Mesenchymal stem cell (in vitro differentiated cells and primary cell): ENCODE results near the gene SLC9A3.
A peak's percentile ranks its signal among the peaks of the same experiment; 100 is the strongest.

Experiments
- DNase-seq: peaks from one replicate; pipeline ENCODE4 v3.0.0-alpha.2; 2013
- H2AFZ ChIP-seq: one replicate; pipeline ENCODE4 v1.6.1; 2013; ENCODE audit warnings: low read depth, mild to moderate bottlenecking, control low read depth, inconsistent platforms, low read length, moderate library complexity
- H2AK5ac ChIP-seq: 2 replicates; pipeline ENCODE4 v1.6.1; 2013; ENCODE audit warnings: low read length, moderate library complexity, mild to moderate bottlenecking, inconsistent platforms; ENCODE audit not compliant: severe bottlenecking
- H2BK120ac ChIP-seq: one replicate; pipeline ENCODE4 v1.6.1; 2013; ENCODE audit warnings: low read depth, mild to moderate bottlenecking, inconsistent platforms, low read length, moderate library complexity
- H2BK12ac ChIP-seq, 2 experiments: one replicate each; pipeline ENCODE4 v1.6.1; 2013; ENCODE audit warnings: inconsistent platforms in 2 of 2, low read length in 2 of 2, mild to moderate bottlenecking in 2 of 2, moderate library complexity in 2 of 2, control low read depth in 1 of 2
- H2BK15ac ChIP-seq: one replicate; pipeline ENCODE4 v1.6.1; 2013; ENCODE audit warnings: mild to moderate bottlenecking, low read depth, inconsistent platforms; ENCODE audit not compliant: poor library complexity, severe bottlenecking
- H2BK5ac ChIP-seq: 2 replicates; pipeline ENCODE4 v1.6.1; 2013; ENCODE audit warnings: low read depth, mild to moderate bottlenecking, low read length, control low read depth, inconsistent platforms; ENCODE audit not compliant: poor library complexity, severe bottlenecking
- H3K14ac ChIP-seq, 2 experiments: one replicate each; pipeline ENCODE4 v1.6.1; 2013; ENCODE audit warnings: inconsistent platforms in 2 of 2, low read length in 2 of 2, control low read depth in 1 of 2, mild to moderate bottlenecking in 1 of 2, moderate library complexity in 1 of 2
- H3K18ac ChIP-seq, 2 experiments: one replicate each; pipeline ENCODE4 v1.6.1; 2013; ENCODE audit warnings: inconsistent platforms in 2 of 2, low read length in 2 of 2, control low read depth in 1 of 2, low read depth in 1 of 2, mild to moderate bottlenecking in 1 of 2
- H3K23ac ChIP-seq, 2 experiments: one replicate each; pipeline ENCODE4 v1.6.1; 2013; ENCODE audit warnings: inconsistent platforms in 2 of 2, low read length in 2 of 2, mild to moderate bottlenecking in 2 of 2, moderate library complexity in 2 of 2, control low read depth in 1 of 2
- H3K27ac ChIP-seq: 2 replicates; pipeline ENCODE4 v1.5.1; 2013; ENCODE audit warnings: mild to moderate bottlenecking, moderate library complexity, low read length, control low read depth, inconsistent platforms; ENCODE audit not compliant: poor library complexity, severe bottlenecking
- H3K27me3 ChIP-seq, 2 experiments: 2 replicates each; pipeline versions ENCODE4 v1.6.1 to v1.7.0; 2013; ENCODE audit warnings: low read length in 2 of 2, mild to moderate bottlenecking in 2 of 2, moderate library complexity in 2 of 2, control low read depth in 1 of 2, inconsistent platforms in 1 of 2; ENCODE audit not compliant: control insufficient read depth in 1 of 2, insufficient read depth in 1 of 2
- H3K36me3 ChIP-seq, 2 experiments: 2 replicates each; pipeline versions ENCODE4 v1.6.1 to v1.7.0; 2013; ENCODE audit warnings: low read length in 2 of 2, control low read depth in 1 of 2, inconsistent platforms in 1 of 2, low read depth in 1 of 2, mild to moderate bottlenecking in 1 of 2; ENCODE audit not compliant: insufficient read depth in 2 of 2, control insufficient read depth in 1 of 2
- H3K4ac ChIP-seq, 2 experiments: one replicate each; pipeline ENCODE4 v1.6.1; 2013; ENCODE audit warnings: inconsistent platforms in 2 of 2, low read length in 2 of 2, mild to moderate bottlenecking in 2 of 2, moderate library complexity in 2 of 2, control low read depth in 1 of 2, low read depth in 1 of 2
- H3K4me1 ChIP-seq: 2 replicates; pipeline ENCODE4 v1.6.1; 2013; ENCODE audit warnings: low read depth, low read length, control low read depth; ENCODE audit not compliant: control insufficient read depth, insufficient read depth
- H3K4me2 ChIP-seq: 2 replicates; pipeline ENCODE4 v1.6.1; 2013; ENCODE audit warnings: low read length, mild to moderate bottlenecking, inconsistent platforms; ENCODE audit not compliant: poor library complexity, severe bottlenecking
- H3K4me3 ChIP-seq, 2 experiments: 2 replicates each; pipeline versions ENCODE4 v1.5.1 to v1.7.0; 2013; ENCODE audit warnings: low read length in 2 of 2, mild to moderate bottlenecking in 2 of 2, control low read depth in 1 of 2, low read depth in 1 of 2; ENCODE audit not compliant: insufficient read depth in 1 of 2
- H3K79me1 ChIP-seq: replicated peaks from 2 replicates; pipeline ENCODE4 v1.6.1; 2013; ENCODE audit warnings: mild to moderate bottlenecking, control low read depth, low read length, inconsistent platforms; ENCODE audit not compliant: poor library complexity, severe bottlenecking
- H3K9ac ChIP-seq: 2 replicates; pipeline ENCODE4 v1.7.0; 2013; ENCODE audit warnings: mild to moderate bottlenecking, low read length, moderate library complexity
- H3K9me3 ChIP-seq: 2 replicates; pipeline ENCODE4 v1.7.0; 2013; ENCODE audit warnings: mild to moderate bottlenecking, low read length; ENCODE audit not compliant: control insufficient read depth
- H4K8ac ChIP-seq: one replicate; pipeline ENCODE4 v1.6.1; 2013; ENCODE audit warnings: inconsistent platforms, mild to moderate bottlenecking, low read length, moderate library complexity
- H4K91ac ChIP-seq: one replicate; pipeline ENCODE4 v1.6.1; 2013; ENCODE audit warnings: mild to moderate bottlenecking, low read length, inconsistent platforms
- WGBS: methylation state at CpG from one replicate; pipeline ENCODE4 v1.1.7; 2013; ENCODE audit warnings: mixed read lengths; 5-methylcytosine and 5-hydroxymethylcytosine counted together

SLC9A3 gene

DNA sequence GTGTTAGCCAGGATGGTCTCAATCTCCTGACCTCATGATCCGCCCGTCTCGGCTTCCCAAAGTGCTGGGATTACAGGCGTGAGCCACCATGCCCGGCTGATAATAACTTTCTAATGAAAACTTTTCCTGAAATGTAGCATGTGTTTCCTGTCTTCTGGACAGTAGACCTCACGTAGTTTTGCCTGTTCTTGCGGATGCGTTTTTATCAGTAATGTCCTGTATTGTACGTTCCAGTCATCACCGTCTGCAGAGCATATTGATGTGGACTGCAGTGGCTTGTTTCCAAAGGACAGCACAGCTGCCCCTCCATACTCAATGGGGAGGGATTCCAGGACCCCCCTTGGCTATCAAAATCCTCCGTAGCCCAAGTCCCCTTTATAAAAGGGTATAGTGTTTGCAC, 68.4 kb downstream of the SLC9A3 start:
- H3K27me3 ChIP-seq, result no peaks in the 10 kb centered on the region
- H4K8ac ChIP-seq, result no peak overlapping the region
- peaks cover 58 to 93% of the 10 kb centered on the region in 2 experiments for H3K36me3 ChIP-seq
- no peak overlapping the region for H2BK15ac ChIP-seq
- no peak overlapping the region for H3K4me2 ChIP-seq
- 100% methylated on average over 10 of the region's 11 CpGs for WGBS
- DNase-seq, result no peak
- H3K4me3 ChIP-seq, result no peak overlapping the region
- H3K9ac ChIP-seq, result no peak overlapping the region
- no peak overlapping the region for H2BK120ac ChIP-seq
- no peak overlapping the region for H3K23ac ChIP-seq
- no peak overlapping the region for H3K14ac ChIP-seq
- H3K4me1 ChIP-seq, result peaks cover 5% of the 10 kb centered on the region
- H2AFZ ChIP-seq, result no peak overlapping the region
- H2AK5ac ChIP-seq, result no peak overlapping the region
- H3K79me1 ChIP-seq, result peaks cover 55% of the 10 kb centered on the region
- H2BK12ac ChIP-seq, result no peak overlapping the region
- no peak overlapping the region for H3K18ac ChIP-seq
- H3K9me3 ChIP-seq, result peaks cover 26% of the 10 kb centered on the region
- no peak overlapping the region for H3K4ac ChIP-seq
- H4K91ac ChIP-seq, result no peak overlapping the region
- no peak overlapping the region for H3K27ac ChIP-seq
- no peak overlapping the region for H2BK5ac ChIP-seq

DNA sequence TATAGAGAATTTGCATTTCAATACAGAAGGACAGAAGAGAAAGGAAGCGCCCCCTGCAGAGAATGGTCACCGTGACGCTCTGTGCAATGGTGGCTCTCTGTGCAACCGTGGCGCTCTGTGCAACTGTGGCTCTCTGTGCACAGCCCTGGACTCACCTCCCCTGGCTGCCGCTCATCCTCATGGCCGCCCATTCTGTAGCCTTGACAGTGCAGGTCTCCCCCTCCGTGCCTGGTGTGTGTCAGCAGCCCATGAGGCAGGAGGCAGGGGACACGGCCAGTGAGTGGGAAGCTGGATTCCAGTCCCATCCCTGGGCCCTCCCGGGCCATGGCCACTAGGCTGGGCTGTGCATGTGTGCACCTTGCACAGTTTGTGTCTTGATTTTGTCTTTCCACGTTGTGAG, 69.3 kb downstream of the SLC9A3 start:
- H2BK5ac ChIP-seq, result no peak overlapping the region
- H2BK15ac ChIP-seq, result no peak overlapping the region
- H4K8ac ChIP-seq, result peak overlapping the region; percentile 30
- no peak overlapping the region for H4K91ac ChIP-seq
- no peak overlapping the region for H3K14ac ChIP-seq
- no peak for DNase-seq
- WGBS, result 94% methylated on average over 11 of the region's 11 CpGs
- H2BK120ac ChIP-seq, result no peak overlapping the region
- no peak overlapping the region for H3K9ac ChIP-seq
- no peak overlapping the region for H3K27ac ChIP-seq
- peaks cover 51% of the 10 kb centered on the region for H3K79me1 ChIP-seq
- no peak overlapping the region for H2AK5ac ChIP-seq
- H3K4me1 ChIP-seq, result peaks cover 5% of the 10 kb centered on the region
- H3K4ac ChIP-seq, result no peak overlapping the region
- H3K4me3 ChIP-seq, result no peak overlapping the region
- H3K18ac ChIP-seq, result no peak overlapping the region
- H3K23ac ChIP-seq, result no peak overlapping the region
- H3K36me3 ChIP-seq, result peaks cover 52 to 92% of the 10 kb centered on the region in 2 experiments
- H2AFZ ChIP-seq, result no peak overlapping the region
- no peaks in the 10 kb centered on the region for H3K27me3 ChIP-seq
- H2BK12ac ChIP-seq, result no peak overlapping the region
- H3K9me3 ChIP-seq, result peaks cover 26% of the 10 kb centered on the region
- no peak overlapping the region for H3K4me2 ChIP-seq

GRCh38 chr5:453725-454481, 70.3 kb downstream of the SLC9A3 start:
- H3K14ac ChIP-seq, result peak overlapping the region in 1 of 2 experiments; percentile 4
- H2BK120ac ChIP-seq, result no peak overlapping the region
- no peak for DNase-seq
- no peak overlapping the region for H4K8ac ChIP-seq
- H3K4me2 ChIP-seq, result no peak overlapping the region
- H3K79me1 ChIP-seq, result peaks cover 50% of the 10 kb centered on the region
- peak overlapping the region; percentile 25 for H4K91ac ChIP-seq
- H3K9ac ChIP-seq, result no peak overlapping the region
- H3K4me3 ChIP-seq, result peak overlapping the region in 1 of 2 experiments; percentile 28
- H3K27me3 ChIP-seq, result no peaks in the 10 kb centered on the region
- peaks cover 5% of the 10 kb centered on the region for H3K4me1 ChIP-seq
- no peak overlapping the region for H3K4ac ChIP-seq
- H2BK15ac ChIP-seq, result no peak overlapping the region
- peak overlapping the region in 1 of 2 experiments; percentile 47 for H2BK12ac ChIP-seq
- H2BK5ac ChIP-seq, result no peak overlapping the region
- no peak overlapping the region for H2AFZ ChIP-seq
- 97% methylated on average over 16 of the region's 16 CpGs for WGBS
- H3K36me3 ChIP-seq, result peaks cover 46 to 93% of the 10 kb centered on the region in 2 experiments
- peak overlapping the region in 1 of 2 experiments; percentile 48 for H3K18ac ChIP-seq
- H3K23ac ChIP-seq, result no peak overlapping the region
- no peak overlapping the region for H2AK5ac ChIP-seq
- H3K27ac ChIP-seq, result no peak overlapping the region
- peaks cover 26% of the 10 kb centered on the region for H3K9me3 ChIP-seq

GRCh38 chr5:452978-453710, 71.1 kb downstream of the SLC9A3 start:
- WGBS, result 87% methylated on average over 16 of the region's 17 CpGs
- Histone ChIP-seq H4K91ac (no peak overlapping the region), H3K4me2 (no peak overlapping the region), H3K18ac (peak overlapping the region in 1 of 2 experiments; percentile 71), H2BK120ac (no peak overlapping the region), H3K4me1 (peaks cover 2% of the 10 kb centered on the region), H3K4me3 (no peak overlapping the region), H2BK15ac (no peak overlapping the region), H2AFZ (no peak overlapping the region), H3K9ac (no peak overlapping the region), H3K23ac (no peak overlapping the region), H3K27ac (no peak overlapping the region), H3K27me3 (no peaks in the 10 kb centered on the region), H3K9me3 (peaks cover 26% of the 10 kb centered on the region), H2BK12ac (no peak overlapping the region), H2BK5ac (no peak overlapping the region), H3K79me1 (peaks cover 53% of the 10 kb centered on the region), H2AK5ac (no peak overlapping the region), H3K36me3 (peaks cover 50 to 94% of the 10 kb centered on the region in 2 experiments), H3K4ac (no peak overlapping the region), H4K8ac (no peak overlapping the region), H3K14ac (no peak overlapping the region)
- peak; percentile 88 for DNase-seq
